Bronchial epithelial cell (primary cell): Measurements from ENCODE around the gene LINC00305. TPM values are rescaled to one million over a fixed set of nuclear protein-coding genes. Genes with fewer than 3 reads are reported as not detected.

ENCODE experiments used
- DNase-seq: peaks from one replicate; pipeline ENCODE4 v3.0.0-alpha.2; 2010; ENCODE audit warnings: low read depth
- FAIRE-seq: peaks from 2 replicates; lab custom pipeline; 2011; peaks lifted over from hg19 to GRCh38; lab: Jason Lieb, UNC
- H3K27me3 ChIP-seq: 2 replicates; pipeline ENCODE4 v1.5.1; 2011; ENCODE audit warnings: low read length; ENCODE audit not compliant: control insufficient read depth, insufficient read depth
- H3K36me3 ChIP-seq: 2 replicates; pipeline ENCODE4 v1.5.1; 2011; ENCODE audit warnings: low read length; ENCODE audit not compliant: control insufficient read depth, insufficient read depth
- H3K4me3 ChIP-seq: 2 replicates; pipeline ENCODE4 v1.5.1; 2011; ENCODE audit warnings: mild to moderate bottlenecking, low read depth, low read length, control low read depth
- total RNA-seq: library from RNA; depleted of rRNA; stranded (reverse); fragments of >200 nt; gene quantifications from 2 replicates; pipeline ENCODE4 v1.2.1, GENCODE V29; 2014
- TF ChIP-seq, protein P1 (sequence below): IDR thresholded peaks from 2 replicates; pipeline ENCODE4 v1.5.1; 2011; ENCODE audit warnings: mild to moderate bottlenecking, moderate library complexity, low read length, control low read depth, inconsistent platforms; ENCODE audit not compliant: insufficient read depth, severe bottlenecking

The LINC00305 gene
- total RNA-seq, 1 donor from 2014 or later = not detected

- no peak overlapping the region for H3K4me3 ChIP-seq
- DNase-seq (no peak), FAIRE-seq (no peak)
- H3K36me3 ChIP-seq = no peaks in the 10 kb centered on the region
- TF ChIP-seq, protein P1, sequence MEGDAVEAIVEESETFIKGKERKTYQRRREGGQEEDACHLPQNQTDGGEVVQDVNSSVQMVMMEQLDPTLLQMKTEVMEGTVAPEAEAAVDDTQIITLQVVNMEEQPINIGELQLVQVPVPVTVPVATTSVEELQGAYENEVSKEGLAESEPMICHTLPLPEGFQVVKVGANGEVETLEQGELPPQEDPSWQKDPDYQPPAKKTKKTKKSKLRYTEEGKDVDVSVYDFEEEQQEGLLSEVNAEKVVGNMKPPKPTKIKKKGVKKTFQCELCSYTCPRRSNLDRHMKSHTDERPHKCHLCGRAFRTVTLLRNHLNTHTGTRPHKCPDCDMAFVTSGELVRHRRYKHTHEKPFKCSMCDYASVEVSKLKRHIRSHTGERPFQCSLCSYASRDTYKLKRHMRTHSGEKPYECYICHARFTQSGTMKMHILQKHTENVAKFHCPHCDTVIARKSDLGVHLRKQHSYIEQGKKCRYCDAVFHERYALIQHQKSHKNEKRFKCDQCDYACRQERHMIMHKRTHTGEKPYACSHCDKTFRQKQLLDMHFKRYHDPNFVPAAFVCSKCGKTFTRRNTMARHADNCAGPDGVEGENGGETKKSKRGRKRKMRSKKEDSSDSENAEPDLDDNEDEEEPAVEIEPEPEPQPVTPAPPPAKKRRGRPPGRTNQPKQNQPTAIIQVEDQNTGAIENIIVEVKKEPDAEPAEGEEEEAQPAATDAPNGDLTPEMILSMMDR = no peak
- no peaks in the 10 kb centered on the region for H3K27me3 ChIP-seq
Measured at GRCh38 chr18:64055019-64055418, 93.9 kb downstream of the LINC00305 start.

DNA sequence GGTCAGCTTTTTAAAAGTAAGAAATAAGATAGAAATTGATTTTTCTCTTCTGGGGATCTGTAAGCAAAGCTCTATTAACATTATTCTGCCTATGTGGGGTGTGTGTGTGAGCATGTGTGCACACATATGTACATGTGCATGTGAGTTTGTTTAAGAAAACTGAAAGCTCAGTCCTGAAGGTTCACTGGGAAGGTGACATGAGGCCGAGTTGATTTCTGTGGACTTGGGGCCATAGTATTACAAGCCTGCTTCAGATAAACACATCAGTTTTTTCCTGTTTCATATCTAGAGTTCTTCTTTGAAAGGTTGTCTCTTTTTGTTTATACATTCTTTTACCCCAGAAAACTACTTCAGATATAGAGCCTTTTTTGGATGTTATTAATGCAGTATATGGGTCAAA lies 95.6 kb downstream of the LINC00305 start:
- Histone ChIP-seq H3K27me3 (no peaks in the 10 kb centered on the region), H3K36me3 (no peaks in the 10 kb centered on the region), H3K4me3 (no peak overlapping the region)
- no peak for DNase-seq
- no peak for FAIRE-seq
- TF ChIP-seq, protein P1 = no peak

- TF ChIP-seq, protein P1 = no peak
- no peaks in the 10 kb centered on the region for H3K27me3 ChIP-seq
- no peak overlapping the region for H3K4me3 ChIP-seq
- no peaks in the 10 kb centered on the region for H3K36me3 ChIP-seq
- no peak for DNase-seq
- FAIRE-seq = no peak
Measured at GRCh38 chr18:64052772-64053171, 96.1 kb downstream of the LINC00305 start.

DNA sequence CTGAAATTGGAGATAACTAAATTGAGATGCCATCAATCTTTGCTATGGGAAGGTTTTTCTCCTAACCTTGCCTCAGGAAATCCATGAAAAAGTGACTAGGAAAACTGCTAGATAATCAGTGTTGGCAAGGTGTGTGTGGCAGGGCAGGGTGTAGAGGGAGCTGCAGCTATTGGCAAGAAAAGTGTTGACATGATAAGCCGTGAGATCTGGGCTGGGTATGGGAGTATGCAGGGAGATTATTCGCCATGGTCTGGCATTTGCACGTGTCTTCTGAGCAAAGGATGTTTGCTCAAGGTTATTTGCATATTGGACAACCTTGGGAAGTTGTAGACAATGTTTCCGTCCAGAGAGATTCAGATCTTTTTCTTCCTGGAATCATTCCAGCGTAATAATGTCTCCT lies 104.3 kb downstream of the LINC00305 start:
- no peaks in the 10 kb centered on the region for H3K27me3 ChIP-seq
- DNase-seq (no peak), FAIRE-seq (no peak)
- no peak overlapping the region for H3K4me3 ChIP-seq
- no peaks in the 10 kb centered on the region for H3K36me3 ChIP-seq
- TF ChIP-seq, protein P1 = no peak

- TF ChIP-seq, protein P1 = no peak
- no peaks in the 10 kb centered on the region for H3K36me3 ChIP-seq
- no peaks in the 10 kb centered on the region for H3K27me3 ChIP-seq
- FAIRE-seq (no peak), DNase-seq (no peak)
- no peak overlapping the region for H3K4me3 ChIP-seq
Measured at GRCh38 chr18:64042728-64043358, 106.0 kb downstream of the LINC00305 start.
